DND-41 (cell line): ENCODE measurements around the gene RASAL1.

Experiments used
- EZH2 ChIP-seq: IDR thresholded peaks from 3 replicates; pipeline ENCODE4 v1.6.1; 2012; ENCODE audit warnings: borderline replicate concordance, low read depth, mild to moderate bottlenecking, moderate library complexity, low read length, inconsistent platforms; ENCODE audit not compliant: severe bottlenecking
- TF ChIP-seq, protein P1 (sequence below): IDR thresholded peaks from 2 replicates; pipeline ENCODE4 v1.5.1; 2012; ENCODE audit warnings: borderline replicate concordance, low read length, moderate library complexity, mild to moderate bottlenecking; ENCODE audit not compliant: poor library complexity, severe bottlenecking; ENCODE audit errors: extremely low read depth

DNA sequence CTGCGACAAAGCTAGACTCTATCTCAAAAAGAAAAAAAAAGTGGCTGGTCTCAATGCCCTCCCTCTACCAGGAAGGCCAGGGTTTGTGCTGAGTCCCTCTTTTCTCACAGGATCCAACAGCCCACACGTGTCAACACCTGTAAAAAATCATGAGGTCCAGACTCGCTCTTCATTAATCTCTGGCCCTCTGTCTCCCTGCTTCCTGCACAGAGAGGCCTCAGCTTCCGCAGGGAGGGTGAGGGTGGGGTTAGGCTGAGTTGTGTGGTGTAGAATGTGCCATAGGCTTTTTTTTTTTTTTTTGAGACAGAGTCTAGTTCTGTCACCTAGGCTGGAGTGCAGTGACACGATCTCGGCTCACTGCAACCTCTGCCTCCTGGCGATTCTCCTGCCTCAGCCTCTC, 20.1 kb upstream of the RASAL1 start:
- TF ChIP-seq EZH2 = no peak
- TF ChIP-seq, protein P1, sequence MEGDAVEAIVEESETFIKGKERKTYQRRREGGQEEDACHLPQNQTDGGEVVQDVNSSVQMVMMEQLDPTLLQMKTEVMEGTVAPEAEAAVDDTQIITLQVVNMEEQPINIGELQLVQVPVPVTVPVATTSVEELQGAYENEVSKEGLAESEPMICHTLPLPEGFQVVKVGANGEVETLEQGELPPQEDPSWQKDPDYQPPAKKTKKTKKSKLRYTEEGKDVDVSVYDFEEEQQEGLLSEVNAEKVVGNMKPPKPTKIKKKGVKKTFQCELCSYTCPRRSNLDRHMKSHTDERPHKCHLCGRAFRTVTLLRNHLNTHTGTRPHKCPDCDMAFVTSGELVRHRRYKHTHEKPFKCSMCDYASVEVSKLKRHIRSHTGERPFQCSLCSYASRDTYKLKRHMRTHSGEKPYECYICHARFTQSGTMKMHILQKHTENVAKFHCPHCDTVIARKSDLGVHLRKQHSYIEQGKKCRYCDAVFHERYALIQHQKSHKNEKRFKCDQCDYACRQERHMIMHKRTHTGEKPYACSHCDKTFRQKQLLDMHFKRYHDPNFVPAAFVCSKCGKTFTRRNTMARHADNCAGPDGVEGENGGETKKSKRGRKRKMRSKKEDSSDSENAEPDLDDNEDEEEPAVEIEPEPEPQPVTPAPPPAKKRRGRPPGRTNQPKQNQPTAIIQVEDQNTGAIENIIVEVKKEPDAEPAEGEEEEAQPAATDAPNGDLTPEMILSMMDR = no peak
